K562 (cell line): ENCODE measurements around the gene FAM149B1. TPM values are rescaled to one million over a fixed set of nuclear protein-coding genes. Genes with fewer than 3 reads are reported as not detected.

Experiments used
- ARID1B ChIP-seq: fragments of 450-650 bp; IDR thresholded peaks from 2 replicates; pipeline ENCODE4 v1.6.1; 2016; ENCODE audit warnings: antibody characterized with exemption, mild to moderate bottlenecking, inconsistent platforms
- CBFA2T2 ChIP-seq: fragments of 450-650 bp; conservative IDR thresholded peaks from 2 replicates; pipeline ENCODE4 v1.6.1; 2017; ENCODE audit warnings: mild to moderate bottlenecking
- DPF2 ChIP-seq: fragments of 450-650 bp; IDR thresholded peaks from 2 replicates; pipeline ENCODE4 v1.6.1; 2016
- HDAC2 ChIP-seq: fragments of 450-650 bp; IDR thresholded peaks from 2 replicates; pipeline ENCODE4 v1.6.1; 2016; ENCODE audit warnings: mild to moderate bottlenecking
- HDAC3 ChIP-seq: fragments of 450-650 bp; IDR thresholded peaks from 2 replicates; pipeline ENCODE4 v1.6.1; 2018; ENCODE audit warnings: borderline replicate concordance, mild to moderate bottlenecking, moderate library complexity; ENCODE audit not compliant: partially characterized antibody
- MBD2 ChIP-seq: sonication (generic); IDR thresholded peaks from 2 replicates; pipeline ENCODE4 v1.6.1; 2016; ENCODE audit warnings: low read depth, borderline replicate concordance
- NCOA1 ChIP-seq: fragments of 450-650 bp; IDR thresholded peaks from 2 replicates; pipeline ENCODE4 v1.6.1; 2016; ENCODE audit warnings: low read depth
- PCBP1 ChIP-seq: fragments of 200-400 bp; formaldehyde crosslinking; IDR thresholded peaks from 2 replicates; pipeline ENCODE4 v1.6.1; 2018; ENCODE audit warnings: mild to moderate bottlenecking, low read depth, low read length; ENCODE audit not compliant: poor library complexity, severe bottlenecking
- RAD51 ChIP-seq: fragments of 450-650 bp; IDR thresholded peaks from 2 replicates; pipeline ENCODE4 v1.7.1; 2016; ENCODE audit warnings: low read depth, mild to moderate bottlenecking, borderline replicate concordance
- RBM15 ChIP-seq: fragments of 200-400 bp; formaldehyde crosslinking; IDR thresholded peaks from 2 replicates; pipeline ENCODE4 v1.6.1; 2018; ENCODE audit warnings: mild to moderate bottlenecking, low read length, moderate library complexity; ENCODE audit not compliant: insufficient read depth
- SP1 ChIP-seq: sonication (generic); formaldehyde crosslinking; IDR thresholded peaks from 2 replicates; pipeline ENCODE4 v1.8.1; 2022; ENCODE audit warnings: mild to moderate bottlenecking, missing genetic modification reagents
- TARDBP ChIP-seq: fragments of 450-650 bp; IDR thresholded peaks from 2 replicates; pipeline ENCODE4 v1.6.1; 2016
- TEAD4 ChIP-seq, 2 experiments: sonication (generic) in 1 of 2; formaldehyde crosslinking in 1 of 2; IDR thresholded peaks; 2 replicates each; pipeline versions ENCODE4 v1.6.1 to v1.8.0; 2012 to 2022; ENCODE audit warnings: borderline replicate concordance in 1 of 2, inconsistent platforms in 1 of 2, low read length in 1 of 2, mild to moderate bottlenecking in 1 of 2, missing genetic modification reagents in 1 of 2
- ZEB2 ChIP-seq: fragments of 450-650 bp; IDR thresholded peaks from 2 replicates; pipeline ENCODE4 v1.6.1; 2016
- ZFP36 ChIP-seq: fragments of 150-350 bp; IDR thresholded peaks from 2 replicates; pipeline ENCODE4 v1.6.1; 2018; ENCODE audit warnings: low read length, low read depth; ENCODE audit not compliant: partially characterized antibody
- ZFX ChIP-seq: sonication (generic); formaldehyde crosslinking; IDR thresholded peaks from 2 replicates; pipeline ENCODE4 v1.8.0; 2022; ENCODE audit warnings: mild to moderate bottlenecking, missing genetic modification reagents, moderate library complexity
- ZNF133 ChIP-seq: fragments of 250-450 bp; sonication (Bioruptor Pico); IDR thresholded peaks from 2 replicates; pipeline ENCODE4 v1.4.0; 2020; ENCODE audit warnings: mild to moderate bottlenecking
- ZNF134 ChIP-seq: fragments of 250-450 bp; sonication (Bioruptor Pico); conservative IDR thresholded peaks from 2 replicates; pipeline ENCODE4 v1.4.0; 2020
- ZNF212 ChIP-seq: fragments of 450-650 bp; formaldehyde crosslinking; IDR thresholded peaks from 2 replicates; pipeline ENCODE4 v1.4.0; 2020; ENCODE audit warnings: mild to moderate bottlenecking
- ZNF384 ChIP-seq: IDR thresholded peaks from 2 replicates; pipeline ENCODE4 v1.6.1; 2012; ENCODE audit warnings: low read depth, low read length, improper control_type of control experiment
- ZNF57 ChIP-seq: fragments of 450-650 bp; formaldehyde crosslinking; IDR thresholded peaks from 2 replicates; pipeline ENCODE4 v1.4.0; 2020; ENCODE audit warnings: mild to moderate bottlenecking, moderate library complexity
- ZNF79 ChIP-seq: fragments of 250-450 bp; sonication (Bioruptor Pico); IDR thresholded peaks from 2 replicates; pipeline ENCODE4 v1.4.0; 2020; ENCODE audit warnings: low read depth, mild to moderate bottlenecking, moderate library complexity
- polyA plus RNA-seq, 8 experiments: library from polyadenylated mRNA; depleted of rRNA in 4 of 8; stranded (reverse) in 5 of 8; unstranded in 3 of 8; fragments of >200 nt; fragmentation: Nextera tagmentation in 2 of 8; fragmentation: Illumina TruSeq in 1 of 8; extraction: Ambion mirVana in 2 of 8; extraction: Trizol in 1 of 8; gene quantifications; 2 replicates each; pipeline versions ENCODE4 v1.2.1 to v1.2.3, GENCODE V29; 2011 to 2014; ENCODE audit warnings: inconsistent platforms in 1 of 8, missing spikeins in 1 of 8
- total RNA-seq, 7 experiments: library from RNA; depleted of rRNA in 6 of 7; stranded (reverse); fragments of >200 nt in 6 of 7; fragmentation: Illumina TruSeq in 2 of 7; extraction: Trizol in 2 of 7; gene quantifications; 2 replicates each; pipeline versions ENCODE4 v1.2.1 to v1.2.3, GENCODE V29; 2011 to 2021; ENCODE audit warnings: low replicate concordance in 1 of 7
- TF ChIP-seq, protein P1 (sequence below): fragments of 250-450 bp; sonication (Bioruptor Pico); IDR thresholded peaks from 2 replicates; pipeline ENCODE4 v1.8.0; 2022; ENCODE audit warnings: inconsistent platforms
- TF ChIP-seq, protein P2 (sequence below): fragments of 200-800 bp; sonication (Bioruptor generic); IDR thresholded peaks from 2 replicates; pipeline ENCODE4 v1.6.1; 2017; ENCODE audit warnings: missing genetic modification characterization, missing compliant biosample characterization
- TF ChIP-seq, protein P3 (sequence below), 2 experiments: IDR thresholded peaks; 2 replicates each; pipeline ENCODE4 v1.6.1; 2012; ENCODE audit warnings: improper control_type of control experiment in 2 of 2, low read depth in 2 of 2, low read length in 2 of 2, borderline replicate concordance in 1 of 2
- TF ChIP-seq, protein P4 (sequence below): fragments of 250-450 bp; sonication (Bioruptor Pico); IDR thresholded peaks from 2 replicates; pipeline ENCODE4 v1.5.0; 2020; ENCODE audit warnings: mild to moderate bottlenecking

The FAM149B1 gene
- total and polyA plus RNA-seq, 9 of the 15 experiments (the other 6 are each of a cell fraction or from before 2014, with no cell fraction given): 4.2 to 18.5 (median 9.3) TPM

DNA sequence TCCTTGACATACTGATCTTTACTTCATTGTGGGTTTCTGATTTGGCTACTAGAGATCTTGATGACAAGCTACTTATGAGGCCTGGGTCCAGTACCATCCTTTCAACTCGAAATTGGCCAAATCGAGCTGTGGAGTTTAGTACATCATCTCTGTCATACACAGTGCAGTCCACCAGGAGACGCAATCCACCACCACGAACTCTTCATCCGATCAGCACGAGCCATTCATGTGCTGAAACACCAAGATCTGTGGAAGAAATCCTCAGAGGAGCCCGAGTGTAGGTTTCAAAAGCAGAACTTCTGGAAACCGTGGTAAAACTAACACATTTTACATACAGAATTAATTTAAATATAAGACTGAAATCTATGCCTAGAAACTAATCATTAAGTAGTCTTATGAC, 65.0 kb downstream of the FAM149B1 start (continued):
- TF ChIP-seq ZNF133 (CRISPR knock-in tag) (no peak), ZEB2 (no peak), CBFA2T2 (no peak), HDAC2 (no peak), RAD51 (no peak), HDAC3 (no peak), NCOA1 (no peak), ARID1B (no peak), RBM15 (no peak), ZNF384 (no peak), DPF2 (no peak), ZFP36 (no peak), ZNF212 (CRISPR knock-in tag) (no peak), SP1 (no peak), ZNF134 (no peak), PCBP1 (no peak), TARDBP (no peak), ZNF79 (no peak), ZNF57 (CRISPR knock-in tag) (no peak), MBD2 (no peak), TEAD4 (IDR thresholded peaks at IDR 0.05; ENCODE audit: low read length) (no peak), TEAD4 (CRISPR knock-in tag; IDR thresholded peaks at IDR 0.05; ENCODE audit: borderline replicate concordance) (no peak), ZFX (no peak)
- TF ChIP-seq, protein P1, sequence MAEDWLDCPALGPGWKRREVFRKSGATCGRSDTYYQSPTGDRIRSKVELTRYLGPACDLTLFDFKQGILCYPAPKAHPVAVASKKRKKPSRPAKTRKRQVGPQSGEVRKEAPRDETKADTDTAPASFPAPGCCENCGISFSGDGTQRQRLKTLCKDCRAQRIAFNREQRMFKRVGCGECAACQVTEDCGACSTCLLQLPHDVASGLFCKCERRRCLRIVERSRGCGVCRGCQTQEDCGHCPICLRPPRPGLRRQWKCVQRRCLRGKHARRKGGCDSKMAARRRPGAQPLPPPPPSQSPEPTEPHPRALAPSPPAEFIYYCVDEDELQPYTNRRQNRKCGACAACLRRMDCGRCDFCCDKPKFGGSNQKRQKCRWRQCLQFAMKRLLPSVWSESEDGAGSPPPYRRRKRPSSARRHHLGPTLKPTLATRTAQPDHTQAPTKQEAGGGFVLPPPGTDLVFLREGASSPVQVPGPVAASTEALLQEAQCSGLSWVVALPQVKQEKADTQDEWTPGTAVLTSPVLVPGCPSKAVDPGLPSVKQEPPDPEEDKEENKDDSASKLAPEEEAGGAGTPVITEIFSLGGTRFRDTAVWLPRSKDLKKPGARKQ (CRISPR knock-in tag): peak; percentile 71; the same call in 1 of the 2 replicates
- TF ChIP-seq, protein P2, sequence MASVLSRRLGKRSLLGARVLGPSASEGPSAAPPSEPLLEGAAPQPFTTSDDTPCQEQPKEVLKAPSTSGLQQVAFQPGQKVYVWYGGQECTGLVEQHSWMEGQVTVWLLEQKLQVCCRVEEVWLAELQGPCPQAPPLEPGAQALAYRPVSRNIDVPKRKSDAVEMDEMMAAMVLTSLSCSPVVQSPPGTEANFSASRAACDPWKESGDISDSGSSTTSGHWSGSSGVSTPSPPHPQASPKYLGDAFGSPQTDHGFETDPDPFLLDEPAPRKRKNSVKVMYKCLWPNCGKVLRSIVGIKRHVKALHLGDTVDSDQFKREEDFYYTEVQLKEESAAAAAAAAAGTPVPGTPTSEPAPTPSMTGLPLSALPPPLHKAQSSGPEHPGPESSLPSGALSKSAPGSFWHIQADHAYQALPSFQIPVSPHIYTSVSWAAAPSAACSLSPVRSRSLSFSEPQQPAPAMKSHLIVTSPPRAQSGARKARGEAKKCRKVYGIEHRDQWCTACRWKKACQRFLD (CRISPR knock-in tag): no peak
- TF ChIP-seq, protein P3, sequence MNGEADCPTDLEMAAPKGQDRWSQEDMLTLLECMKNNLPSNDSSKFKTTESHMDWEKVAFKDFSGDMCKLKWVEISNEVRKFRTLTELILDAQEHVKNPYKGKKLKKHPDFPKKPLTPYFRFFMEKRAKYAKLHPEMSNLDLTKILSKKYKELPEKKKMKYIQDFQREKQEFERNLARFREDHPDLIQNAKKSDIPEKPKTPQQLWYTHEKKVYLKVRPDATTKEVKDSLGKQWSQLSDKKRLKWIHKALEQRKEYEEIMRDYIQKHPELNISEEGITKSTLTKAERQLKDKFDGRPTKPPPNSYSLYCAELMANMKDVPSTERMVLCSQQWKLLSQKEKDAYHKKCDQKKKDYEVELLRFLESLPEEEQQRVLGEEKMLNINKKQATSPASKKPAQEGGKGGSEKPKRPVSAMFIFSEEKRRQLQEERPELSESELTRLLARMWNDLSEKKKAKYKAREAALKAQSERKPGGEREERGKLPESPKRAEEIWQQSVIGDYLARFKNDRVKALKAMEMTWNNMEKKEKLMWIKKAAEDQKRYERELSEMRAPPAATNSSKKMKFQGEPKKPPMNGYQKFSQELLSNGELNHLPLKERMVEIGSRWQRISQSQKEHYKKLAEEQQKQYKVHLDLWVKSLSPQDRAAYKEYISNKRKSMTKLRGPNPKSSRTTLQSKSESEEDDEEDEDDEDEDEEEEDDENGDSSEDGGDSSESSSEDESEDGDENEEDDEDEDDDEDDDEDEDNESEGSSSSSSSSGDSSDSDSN (IDR thresholded peaks at IDR 0.05; ENCODE audit: borderline replicate concordance in 1 of 2, low read depth in 2 of 2, low read length in 2 of 2): no peak
- TF ChIP-seq, protein P4, sequence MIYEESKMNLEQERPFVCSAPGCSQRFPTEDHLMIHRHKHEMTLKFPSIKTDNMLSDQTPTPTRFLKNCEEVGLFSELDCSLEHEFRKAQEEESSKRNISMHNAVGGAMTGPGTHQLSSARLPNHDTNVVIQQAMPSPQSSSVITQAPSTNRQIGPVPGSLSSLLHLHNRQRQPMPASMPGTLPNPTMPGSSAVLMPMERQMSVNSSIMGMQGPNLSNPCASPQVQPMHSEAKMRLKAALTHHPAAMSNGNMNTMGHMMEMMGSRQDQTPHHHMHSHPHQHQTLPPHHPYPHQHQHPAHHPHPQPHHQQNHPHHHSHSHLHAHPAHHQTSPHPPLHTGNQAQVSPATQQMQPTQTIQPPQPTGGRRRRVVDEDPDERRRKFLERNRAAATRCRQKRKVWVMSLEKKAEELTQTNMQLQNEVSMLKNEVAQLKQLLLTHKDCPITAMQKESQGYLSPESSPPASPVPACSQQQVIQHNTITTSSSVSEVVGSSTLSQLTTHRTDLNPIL (CRISPR knock-in tag): no peak
